Lower leg skin (tissue), 4 donors: ENCODE measurements around the gene RPL37A. TPM values are rescaled to one million over a fixed set of nuclear protein-coding genes. Genes with fewer than 3 reads are reported as not detected.

Experiments
- DNase-seq, 2 donors: peaks; one replicate each; pipeline ENCODE4 v3.0.0-alpha.2; 2019; ENCODE audit warnings: low spot score in 2 of 2
- H3K4me3 ChIP-seq: fragments of 200-600 bp; sonication (generic); 2 replicates; pipeline ENCODE4 v1.5.1; 2017; ENCODE audit warnings: mild to moderate bottlenecking, low read depth; ENCODE audit not compliant: poor library complexity, severe bottlenecking
- POLR2A ChIP-seq, 2 donors: fragments of 450-650 bp; IDR thresholded peaks; one replicate each; pipeline ENCODE4 v1.6.1; 2016 to 2017; ENCODE audit warnings: antibody characterized with exemption in 2 of 2, mild to moderate bottlenecking in 1 of 2, moderate library complexity in 1 of 2
- WGBS, 2 donors: methylation state at CpG; one replicate each; pipeline ENCODE4 v1.1.5; 2018; 5-methylcytosine and 5-hydroxymethylcytosine counted together
- intact Hi-C: fragments of 100-400 bp; cut with DNase I; formaldehyde crosslinking; loops from one replicate; pipeline ENCODE4 v1.15.0; 2023; ENCODE audit warnings: low total_unique reads
- total RNA-seq, 4 donors: library from RNA; depleted of rRNA; stranded (reverse); fragments of >200 nt; gene quantifications; one replicate each; pipeline ENCODE4 v1.1.0, GENCODE V29; 2016
- TF ChIP-seq, protein P1 (sequence below), 3 donors: fragments of 450-650 bp; IDR thresholded peaks; one replicate each; pipeline ENCODE4 v1.5.1; 2016; ENCODE audit warnings: antibody characterized with exemption in 3 of 3, mild to moderate bottlenecking in 3 of 3, moderate library complexity in 2 of 3

RPL37A gene
- 1,000 to 10,000 TPM; 1,765 to 2,628 (median 2,029) TPM for total RNA-seq

DNA sequence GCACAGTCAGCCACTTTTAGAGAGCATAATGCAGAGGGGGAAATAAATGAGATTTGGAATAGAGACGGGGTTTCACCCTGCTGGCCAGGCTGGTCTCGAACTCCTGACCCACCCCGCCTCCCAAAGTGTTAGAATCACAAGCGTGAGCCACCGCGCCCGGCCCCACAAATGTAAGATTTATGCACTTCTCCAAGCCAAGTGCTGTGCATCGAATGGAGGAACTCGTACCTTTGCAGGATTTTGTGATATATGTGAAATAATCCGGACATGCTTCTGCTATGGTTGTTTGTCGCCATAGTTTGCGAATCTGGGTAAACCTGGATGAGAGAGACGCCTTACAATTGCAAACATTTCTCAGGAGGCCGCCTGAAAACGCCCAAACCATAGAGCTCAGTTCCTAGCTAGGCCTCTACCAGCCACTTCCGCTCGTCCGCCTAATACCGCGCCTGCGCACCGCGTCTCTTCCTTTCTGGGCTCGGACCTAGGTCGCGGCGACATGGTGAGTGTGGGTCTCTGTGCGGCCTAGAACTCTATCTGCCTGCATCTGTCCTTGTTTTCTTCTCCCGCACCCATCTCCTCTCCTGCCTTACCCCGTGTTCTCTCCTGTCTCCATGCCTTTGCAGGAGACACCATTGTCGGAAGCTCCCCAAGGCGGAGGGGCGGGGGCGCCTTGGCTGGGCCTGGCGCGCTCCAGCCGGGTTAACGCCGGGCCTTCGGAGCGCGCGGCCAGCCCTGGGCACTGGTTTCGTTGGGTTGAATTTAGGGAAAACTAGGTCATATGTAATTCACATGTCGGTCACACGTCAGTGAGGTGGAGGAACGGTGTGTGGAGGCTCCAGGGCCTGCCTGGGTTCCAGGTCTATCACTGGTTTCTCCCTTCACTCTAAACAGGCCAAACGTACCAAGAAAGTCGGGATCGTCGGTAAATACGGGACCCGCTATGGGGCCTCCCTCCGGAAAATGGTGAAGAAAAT is at the start of gene RPL37A:
TSS of gene RPL37A (plus strand) at position 466 of the 974 bp plus-strand sequence. CDS start at position 497, 31 bp downstream.
- DNase-seq: peak; percentile 91 to 98
- 1% methylated on average over 52 to 54 of the region's 54 CpGs for WGBS, 2 donors
- peak within 1 kb of the TSS; percentile 86 for H3K4me3 ChIP-seq
- intact Hi-C loops: no loop called here
- TF ChIP-seq POLR2A (IDR thresholded peaks at IDR 0.05): peak in 1 of 2 donors; percentile 84
- TF ChIP-seq, protein P1, sequence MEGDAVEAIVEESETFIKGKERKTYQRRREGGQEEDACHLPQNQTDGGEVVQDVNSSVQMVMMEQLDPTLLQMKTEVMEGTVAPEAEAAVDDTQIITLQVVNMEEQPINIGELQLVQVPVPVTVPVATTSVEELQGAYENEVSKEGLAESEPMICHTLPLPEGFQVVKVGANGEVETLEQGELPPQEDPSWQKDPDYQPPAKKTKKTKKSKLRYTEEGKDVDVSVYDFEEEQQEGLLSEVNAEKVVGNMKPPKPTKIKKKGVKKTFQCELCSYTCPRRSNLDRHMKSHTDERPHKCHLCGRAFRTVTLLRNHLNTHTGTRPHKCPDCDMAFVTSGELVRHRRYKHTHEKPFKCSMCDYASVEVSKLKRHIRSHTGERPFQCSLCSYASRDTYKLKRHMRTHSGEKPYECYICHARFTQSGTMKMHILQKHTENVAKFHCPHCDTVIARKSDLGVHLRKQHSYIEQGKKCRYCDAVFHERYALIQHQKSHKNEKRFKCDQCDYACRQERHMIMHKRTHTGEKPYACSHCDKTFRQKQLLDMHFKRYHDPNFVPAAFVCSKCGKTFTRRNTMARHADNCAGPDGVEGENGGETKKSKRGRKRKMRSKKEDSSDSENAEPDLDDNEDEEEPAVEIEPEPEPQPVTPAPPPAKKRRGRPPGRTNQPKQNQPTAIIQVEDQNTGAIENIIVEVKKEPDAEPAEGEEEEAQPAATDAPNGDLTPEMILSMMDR (IDR thresholded peaks at IDR 0.05): no peak

DNA sequence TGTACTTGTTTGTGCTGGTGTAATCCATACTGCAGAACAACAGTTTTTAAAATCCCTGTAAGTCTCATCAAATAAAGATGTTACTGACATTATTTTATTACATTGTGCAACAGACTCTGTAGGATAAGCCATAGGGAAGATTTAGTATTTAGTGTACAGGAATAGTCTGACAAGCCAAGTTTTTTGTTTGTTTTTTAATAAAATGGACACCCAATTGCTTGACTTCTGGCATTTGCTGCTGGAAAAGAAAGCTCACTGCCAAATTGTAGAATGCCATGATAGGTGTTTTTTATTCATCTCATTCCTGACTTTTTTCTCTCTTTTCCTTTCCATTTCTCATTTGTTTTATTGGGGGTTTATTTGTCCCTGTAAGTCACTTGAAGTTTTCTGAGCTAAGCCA is 48.3 kb upstream of the RPL37A start:
- intact Hi-C loops: no loop called here
- DNase-seq: no peak
- TF ChIP-seq, protein P1 (IDR thresholded peaks at IDR 0.05): no peak
- no peak for TF ChIP-seq POLR2A (IDR thresholded peaks at IDR 0.05)
- no peak overlapping the region for H3K4me3 ChIP-seq

DNA sequence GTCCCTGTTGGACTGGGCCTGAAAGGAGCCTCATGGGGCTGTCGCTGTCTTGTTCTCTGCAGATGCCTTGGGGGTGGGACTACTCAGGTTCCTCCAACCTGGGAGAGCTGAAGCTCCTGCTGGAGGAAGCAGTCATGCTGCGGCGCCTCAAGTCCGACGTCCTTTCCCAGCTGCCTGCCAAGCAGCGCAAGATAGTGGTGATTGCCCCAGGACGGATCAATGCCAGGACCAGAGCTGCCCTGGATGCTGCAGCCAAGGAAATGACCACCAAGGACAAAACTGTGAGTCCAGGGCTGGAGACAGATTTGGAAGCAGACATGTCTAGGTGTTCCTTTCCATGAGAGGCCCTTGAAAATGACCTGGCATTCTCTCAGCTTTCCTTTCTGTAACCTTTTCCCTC is 47.9 kb upstream of the RPL37A start:
- no peak for TF ChIP-seq POLR2A (IDR thresholded peaks at IDR 0.05)
- TF ChIP-seq, protein P1 (IDR thresholded peaks at IDR 0.05): no peak
- no peak overlapping the region for H3K4me3 ChIP-seq
- WGBS, 2 donors: 91 to 93% methylated on average over 6 to 7 of the region's 7 CpGs
- intact Hi-C loops: no loop called here
- DNase-seq: no peak

DNA sequence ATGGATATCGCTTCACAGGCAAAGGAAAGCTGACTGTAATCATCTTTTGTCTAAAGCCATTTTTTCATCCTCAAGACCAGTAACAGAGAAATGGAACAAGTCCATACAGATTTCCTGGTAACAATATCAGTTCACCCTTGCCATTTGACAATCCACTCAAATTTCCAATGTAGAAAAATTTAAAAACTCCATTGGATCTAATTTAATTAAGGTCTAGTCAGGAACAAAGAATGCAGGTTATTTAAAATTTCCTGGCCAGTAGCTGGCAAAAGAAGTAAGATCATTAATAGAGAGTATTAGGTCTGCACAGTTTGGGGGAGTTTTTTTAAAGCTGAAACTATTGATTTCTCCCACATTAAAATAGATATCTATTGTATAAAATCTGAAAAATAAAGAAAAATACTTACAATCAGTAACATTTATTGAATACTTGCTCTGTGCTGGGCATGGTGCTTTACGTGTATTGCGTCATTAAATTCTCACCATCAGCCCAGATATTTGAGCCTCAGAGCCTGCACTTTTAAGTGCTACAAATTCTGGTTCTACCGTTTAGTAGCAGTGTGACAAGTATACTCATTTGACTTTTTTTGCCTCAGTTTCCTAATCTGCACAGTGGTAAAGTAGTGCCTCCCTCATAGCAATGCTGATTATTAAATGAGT is 44.6 kb upstream of the RPL37A start:
- H3K4me3 ChIP-seq: no peak overlapping the region
- 99 to 100% methylated on average over 4 of the region's 4 CpGs for WGBS, 2 donors

DNA sequence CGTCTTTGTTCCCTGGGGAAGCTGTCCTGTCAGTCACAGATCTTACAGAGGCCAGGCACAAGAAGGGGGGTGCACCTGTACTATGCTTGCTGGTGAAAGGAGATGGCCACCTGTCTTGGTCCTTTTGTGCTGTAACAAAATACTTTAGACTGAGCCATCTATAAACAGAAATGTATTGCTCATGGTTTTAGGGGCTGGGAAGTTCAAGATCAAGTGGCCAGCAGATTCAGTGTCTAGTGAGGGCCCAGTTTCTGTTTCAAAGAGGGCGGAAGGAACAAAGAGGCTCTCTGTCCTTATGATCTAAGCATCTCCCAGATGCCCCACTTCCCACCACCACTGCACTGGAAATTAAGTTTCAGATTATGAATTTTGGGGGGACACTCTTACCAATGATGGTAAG is 35.5 kb upstream of the RPL37A start:
- no peak for DNase-seq
- TF ChIP-seq, protein P1 (IDR thresholded peaks at IDR 0.05): no peak
- TF ChIP-seq POLR2A (IDR thresholded peaks at IDR 0.05): no peak
- 92 to 100% methylated on average over 2 of the region's 2 CpGs for WGBS, 2 donors
- intact Hi-C loops: no loop called here
- H3K4me3 ChIP-seq: no peak overlapping the region

More for the DNA sequence above, 44.6 kb upstream of the RPL37A start:
- intact Hi-C loops: no loop called here
- no peak for DNase-seq
- no peak for TF ChIP-seq POLR2A (IDR thresholded peaks at IDR 0.05)
- TF ChIP-seq, protein P1 (IDR thresholded peaks at IDR 0.05): no peak
